Neural cell (in vitro differentiated cells): ENCODE results near the gene COL27A1. TPM values are rescaled to one million over a fixed set of nuclear protein-coding genes. Genes with fewer than 3 reads are reported as not detected.

Experiments
- H2AFZ ChIP-seq: fragments of 200-600, 300-800 bp; sonication (generic), shearing (Covaris generic); 2 replicates; pipeline ENCODE4 v1.6.0; 2014; ENCODE audit warnings: low read depth, mild to moderate bottlenecking, antibody characterized with exemption, low read length, moderate library complexity
- H3F3A ChIP-seq: fragments of 200-600 bp; shearing (Covaris generic); 2 replicates; pipeline ENCODE4 v1.6.1; 2016; ENCODE audit warnings: mild to moderate bottlenecking, moderate library complexity, mixed read lengths, antibody characterized with exemption, low read length; ENCODE audit not compliant: insufficient read depth, poor library complexity, severe bottlenecking
- H3K27ac ChIP-seq: fragments of 200-600, 300-800 bp; sonication (generic), shearing (Covaris generic); 2 replicates; pipeline ENCODE4 v1.5.1; 2014; ENCODE audit warnings: mild to moderate bottlenecking, low read length, moderate library complexity
- H3K27me3 ChIP-seq: fragments of 300-800, 200-600 bp; sonication (generic), shearing (Covaris generic); 2 replicates; pipeline ENCODE4 v1.6.0; 2014; ENCODE audit warnings: mild to moderate bottlenecking, low read depth, low read length, moderate library complexity; ENCODE audit not compliant: insufficient read depth
- H3K36me3 ChIP-seq: fragments of 300-800, 200-600 bp; sonication (generic), shearing (Covaris generic); 2 replicates; pipeline ENCODE4 v1.5.1; 2014; ENCODE audit warnings: mild to moderate bottlenecking, antibody characterized with exemption, low read length, moderate library complexity; ENCODE audit not compliant: insufficient read depth
- H3K4me2 ChIP-seq: fragments of 300-800, 200-600 bp; sonication (generic), shearing (Covaris generic); 2 replicates; pipeline ENCODE4 v1.6.0; 2014; ENCODE audit warnings: mild to moderate bottlenecking, low read length
- H3K4me3 ChIP-seq: fragments of 300-800, 200-600 bp; sonication (generic), shearing (Covaris generic); 2 replicates; pipeline ENCODE4 v1.5.1; 2014; ENCODE audit warnings: mild to moderate bottlenecking, low read length, moderate library complexity
- H3K79me2 ChIP-seq: fragments of 200-600 bp; shearing (Covaris generic); replicated peaks from 2 replicates; pipeline ENCODE4 v1.6.0; 2014; ENCODE audit warnings: mild to moderate bottlenecking, low read length, moderate library complexity; ENCODE audit not compliant: insufficient read depth
- H3K9ac ChIP-seq: fragments of 300-800, 200-600 bp; sonication (generic), shearing (Covaris generic); 2 replicates; pipeline ENCODE4 v1.6.1; 2016; ENCODE audit warnings: mild to moderate bottlenecking, low read length, mixed read lengths
- H3K9me2 ChIP-seq: fragments of 200-600 bp; shearing (Covaris generic); 2 replicates; pipeline ENCODE4 v1.6.1; 2016; ENCODE audit warnings: mild to moderate bottlenecking, low read length, mixed read lengths; ENCODE audit not compliant: insufficient read depth
- H3K9me3 ChIP-seq: fragments of 200-600, 300-800 bp; sonication (generic), shearing (Covaris generic); 2 replicates; pipeline ENCODE4 v1.6.1; 2016; ENCODE audit warnings: mild to moderate bottlenecking, mixed run types, low read length, moderate library complexity, mixed read lengths
- H4K20me1 ChIP-seq: fragments of 200-600 bp; shearing (Covaris generic); 2 replicates; pipeline ENCODE4 v1.6.1; 2016; ENCODE audit warnings: mild to moderate bottlenecking, mixed run types; ENCODE audit not compliant: insufficient read depth
- EP300 ChIP-seq: fragments of 450-650 bp; conservative IDR thresholded peaks from 2 replicates; pipeline ENCODE4 v1.6.1; 2014; ENCODE audit warnings: antibody characterized with exemption, mild to moderate bottlenecking, moderate library complexity; ENCODE audit not compliant: poor library complexity, severe bottlenecking
- EZH2 ChIP-seq: fragments of 200-600, 300-800 bp; shearing (Covaris generic), sonication (generic); IDR thresholded peaks from 2 replicates; pipeline ENCODE4 v1.6.1; 2014; ENCODE audit warnings: antibody characterized with exemption, low read length, borderline replicate concordance, mild to moderate bottlenecking; ENCODE audit not compliant: insufficient read depth, poor library complexity, severe bottlenecking
- MXI1 ChIP-seq: fragments of 450-650 bp; conservative IDR thresholded peaks from 2 replicates; pipeline ENCODE4 v1.6.1; 2014; ENCODE audit warnings: antibody characterized with exemption, mild to moderate bottlenecking; ENCODE audit not compliant: poor library complexity, severe bottlenecking
- POLR2AphosphoS5 ChIP-seq: IDR thresholded peaks from 2 replicates; pipeline ENCODE4 v1.6.1; 2012
- RAD21 ChIP-seq: fragments of 450-650 bp; conservative IDR thresholded peaks from 2 replicates; pipeline ENCODE4 v1.6.1; 2014; ENCODE audit warnings: antibody characterized with exemption, mild to moderate bottlenecking, moderate library complexity
- SMC3 ChIP-seq: fragments of 450-650 bp; conservative IDR thresholded peaks from 2 replicates; pipeline ENCODE4 v1.6.1; 2014; ENCODE audit warnings: antibody characterized with exemption, mild to moderate bottlenecking, moderate library complexity; ENCODE audit not compliant: poor library complexity
- TAF1 ChIP-seq: IDR thresholded peaks from 2 replicates; pipeline ENCODE4 v1.6.1; 2012; ENCODE audit warnings: low read depth
- polyA plus RNA-seq: library from polyadenylated mRNA; depleted of rRNA; stranded (reverse); fragments of >200 nt; gene quantifications from 2 replicates; pipeline ENCODE4 v1.2.3, GENCODE V29; 2014
- TF ChIP-seq, protein P1 (sequence below): IDR thresholded peaks from 2 replicates; pipeline ENCODE4 v1.6.1; 2012; ENCODE audit warnings: borderline replicate concordance
- TF ChIP-seq, protein P2 (sequence below): fragments of 450-650 bp; IDR thresholded peaks from 2 replicates; pipeline ENCODE4 v1.5.1; 2014; ENCODE audit warnings: antibody characterized with exemption, mild to moderate bottlenecking, moderate library complexity; ENCODE audit not compliant: poor library complexity, severe bottlenecking

The COL27A1 gene
- polyA plus RNA-seq, 1 donor from 2014 or later = 0.25 TPM

DNA sequence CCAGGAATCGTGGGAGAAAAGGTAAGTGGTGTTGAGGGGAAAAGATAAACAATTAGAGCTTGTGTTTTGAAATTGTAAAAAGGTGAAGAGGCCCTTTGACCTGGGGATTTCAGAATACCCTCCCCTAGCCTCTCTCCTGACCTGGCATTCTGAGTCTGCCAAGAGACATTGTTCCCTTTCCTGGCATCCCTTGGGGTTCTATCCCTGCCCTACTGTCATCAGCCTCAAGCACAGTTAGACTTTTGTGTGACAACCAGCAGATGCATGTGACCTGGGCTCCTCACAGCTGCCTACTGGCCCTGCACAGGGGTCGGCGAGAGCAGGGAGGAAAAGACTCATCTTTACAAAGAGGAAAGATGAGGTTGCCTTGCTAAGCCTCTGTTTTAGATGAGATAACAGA is 95.3 kb downstream of the COL27A1 start:
- no peaks in the 10 kb centered on the region for H3K36me3 ChIP-seq
- H3K9ac ChIP-seq = no peak overlapping the region
- H3K4me3 ChIP-seq = no peak overlapping the region
- no peak overlapping the region for H3K27ac ChIP-seq
- H3K27me3 ChIP-seq = no peaks in the 10 kb centered on the region
- no peak overlapping the region for H2AFZ ChIP-seq
- no peaks in the 10 kb centered on the region for H3K79me2 ChIP-seq
- no peaks in the 10 kb centered on the region for H3K9me3 ChIP-seq
- no peaks in the 10 kb centered on the region for H4K20me1 ChIP-seq
- no peaks in the 10 kb centered on the region for H3K9me2 ChIP-seq
- H3F3A ChIP-seq = no peaks in the 10 kb centered on the region
- H3K4me2 ChIP-seq = no peak overlapping the region
- TF ChIP-seq SMC3 (no peak), TAF1 (no peak), POLR2AphosphoS5 (no peak), RAD21 (no peak), EZH2 (no peak), EP300 (no peak), MXI1 (no peak)
- TF ChIP-seq, protein P1, sequence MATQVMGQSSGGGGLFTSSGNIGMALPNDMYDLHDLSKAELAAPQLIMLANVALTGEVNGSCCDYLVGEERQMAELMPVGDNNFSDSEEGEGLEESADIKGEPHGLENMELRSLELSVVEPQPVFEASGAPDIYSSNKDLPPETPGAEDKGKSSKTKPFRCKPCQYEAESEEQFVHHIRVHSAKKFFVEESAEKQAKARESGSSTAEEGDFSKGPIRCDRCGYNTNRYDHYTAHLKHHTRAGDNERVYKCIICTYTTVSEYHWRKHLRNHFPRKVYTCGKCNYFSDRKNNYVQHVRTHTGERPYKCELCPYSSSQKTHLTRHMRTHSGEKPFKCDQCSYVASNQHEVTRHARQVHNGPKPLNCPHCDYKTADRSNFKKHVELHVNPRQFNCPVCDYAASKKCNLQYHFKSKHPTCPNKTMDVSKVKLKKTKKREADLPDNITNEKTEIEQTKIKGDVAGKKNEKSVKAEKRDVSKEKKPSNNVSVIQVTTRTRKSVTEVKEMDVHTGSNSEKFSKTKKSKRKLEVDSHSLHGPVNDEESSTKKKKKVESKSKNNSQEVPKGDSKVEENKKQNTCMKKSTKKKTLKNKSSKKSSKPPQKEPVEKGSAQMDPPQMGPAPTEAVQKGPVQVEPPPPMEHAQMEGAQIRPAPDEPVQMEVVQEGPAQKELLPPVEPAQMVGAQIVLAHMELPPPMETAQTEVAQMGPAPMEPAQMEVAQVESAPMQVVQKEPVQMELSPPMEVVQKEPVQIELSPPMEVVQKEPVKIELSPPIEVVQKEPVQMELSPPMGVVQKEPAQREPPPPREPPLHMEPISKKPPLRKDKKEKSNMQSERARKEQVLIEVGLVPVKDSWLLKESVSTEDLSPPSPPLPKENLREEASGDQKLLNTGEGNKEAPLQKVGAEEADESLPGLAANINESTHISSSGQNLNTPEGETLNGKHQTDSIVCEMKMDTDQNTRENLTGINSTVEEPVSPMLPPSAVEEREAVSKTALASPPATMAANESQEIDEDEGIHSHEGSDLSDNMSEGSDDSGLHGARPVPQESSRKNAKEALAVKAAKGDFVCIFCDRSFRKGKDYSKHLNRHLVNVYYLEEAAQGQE = no peak
- TF ChIP-seq, protein P2, sequence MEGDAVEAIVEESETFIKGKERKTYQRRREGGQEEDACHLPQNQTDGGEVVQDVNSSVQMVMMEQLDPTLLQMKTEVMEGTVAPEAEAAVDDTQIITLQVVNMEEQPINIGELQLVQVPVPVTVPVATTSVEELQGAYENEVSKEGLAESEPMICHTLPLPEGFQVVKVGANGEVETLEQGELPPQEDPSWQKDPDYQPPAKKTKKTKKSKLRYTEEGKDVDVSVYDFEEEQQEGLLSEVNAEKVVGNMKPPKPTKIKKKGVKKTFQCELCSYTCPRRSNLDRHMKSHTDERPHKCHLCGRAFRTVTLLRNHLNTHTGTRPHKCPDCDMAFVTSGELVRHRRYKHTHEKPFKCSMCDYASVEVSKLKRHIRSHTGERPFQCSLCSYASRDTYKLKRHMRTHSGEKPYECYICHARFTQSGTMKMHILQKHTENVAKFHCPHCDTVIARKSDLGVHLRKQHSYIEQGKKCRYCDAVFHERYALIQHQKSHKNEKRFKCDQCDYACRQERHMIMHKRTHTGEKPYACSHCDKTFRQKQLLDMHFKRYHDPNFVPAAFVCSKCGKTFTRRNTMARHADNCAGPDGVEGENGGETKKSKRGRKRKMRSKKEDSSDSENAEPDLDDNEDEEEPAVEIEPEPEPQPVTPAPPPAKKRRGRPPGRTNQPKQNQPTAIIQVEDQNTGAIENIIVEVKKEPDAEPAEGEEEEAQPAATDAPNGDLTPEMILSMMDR = no peak

DNA sequence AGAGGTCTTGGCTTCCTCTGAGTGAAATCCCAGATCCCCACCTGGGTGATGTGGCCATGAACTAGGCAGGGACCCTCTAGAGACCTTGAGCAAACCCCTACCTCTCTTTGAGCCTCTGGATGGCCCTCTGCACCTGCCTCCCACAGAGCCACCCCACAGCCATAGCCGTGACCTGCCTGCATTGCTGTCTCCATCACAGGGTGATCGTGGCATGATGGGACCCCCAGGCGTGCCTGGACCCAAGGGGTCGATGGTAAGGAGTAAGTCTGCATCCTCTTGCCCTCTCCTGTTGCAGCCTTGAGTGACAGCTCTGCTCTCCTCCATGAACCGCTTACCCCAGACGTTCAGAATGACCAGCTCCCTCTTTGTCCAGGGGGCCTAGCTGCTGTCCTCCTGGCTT is 97.1 kb downstream of the COL27A1 start:
- TF ChIP-seq SMC3 (no peak), EP300 (no peak), RAD21 (no peak), TAF1 (no peak), EZH2 (no peak), POLR2AphosphoS5 (no peak), MXI1 (no peak)
- TF ChIP-seq, protein P1 = no peak
- TF ChIP-seq, protein P2 = no peak
- Histone ChIP-seq H3K9me3 (no peaks in the 10 kb centered on the region), H3K9me2 (no peaks in the 10 kb centered on the region)

More for the DNA sequence above, 97.1 kb downstream of the COL27A1 start:
- no peak overlapping the region for H2AFZ ChIP-seq
- no peaks in the 10 kb centered on the region for H3K27me3 ChIP-seq
- H3K27ac ChIP-seq = no peak overlapping the region
- no peaks in the 10 kb centered on the region for H3K79me2 ChIP-seq
- no peaks in the 10 kb centered on the region for H4K20me1 ChIP-seq
- no peak overlapping the region for H3K9ac ChIP-seq
- H3K36me3 ChIP-seq = no peaks in the 10 kb centered on the region
- H3K4me3 ChIP-seq = no peak overlapping the region
- no peak overlapping the region for H3K4me2 ChIP-seq
- no peaks in the 10 kb centered on the region for H3F3A ChIP-seq
